Liver (tissue), 3 donors: Measurements from ENCODE around the gene OSCP1.
"Not testable (repeated sequence)": the region's sequence is repeated elsewhere in the genome, so short reads cannot be mapped to it uniquely, and the experiment has no call there.

ENCODE experiments used
- ATF3 ChIP-seq: IDR thresholded peaks from 2 replicates; pipeline ENCODE4 v1.6.1; 2016; ENCODE audit warnings: antibody characterized with exemption
- CTCF ChIP-seq: fragments of 150-350 bp; IDR thresholded peaks from 2 replicates; pipeline ENCODE4 v1.5.1; 2017; ENCODE audit warnings: improper control_type of control experiment, low read depth, low read length; ENCODE audit not compliant: missing input control
- FOXA1 ChIP-seq: IDR thresholded peaks from 2 replicates; pipeline ENCODE4 v1.6.1; 2016; ENCODE audit warnings: antibody characterized with exemption
- JUND ChIP-seq, 2 donors: IDR thresholded peaks; 2 replicates each; pipeline ENCODE4 v1.6.1; 2016; ENCODE audit warnings: antibody characterized with exemption in 2 of 2
- MAX ChIP-seq: IDR thresholded peaks from 2 replicates; pipeline ENCODE4 v1.6.1; 2016; ENCODE audit warnings: antibody characterized with exemption
- RAD21 ChIP-seq, 2 donors: IDR thresholded peaks; 2 replicates each; pipeline ENCODE4 v1.6.1; 2016; ENCODE audit warnings: antibody characterized with exemption in 2 of 2, mild to moderate bottlenecking in 2 of 2
- RXRA ChIP-seq, 2 donors: IDR thresholded peaks; 2 replicates each; pipeline ENCODE4 v1.6.1; 2017 to 2018; ENCODE audit warnings: antibody characterized with exemption in 2 of 2, mild to moderate bottlenecking in 1 of 2
- SP1 ChIP-seq: IDR thresholded peaks from 2 replicates; pipeline ENCODE4 v1.6.1; 2018; ENCODE audit warnings: antibody characterized with exemption, mild to moderate bottlenecking
- TAF1 ChIP-seq: conservative IDR thresholded peaks from 2 replicates; pipeline ENCODE4 v1.6.1; 2016; ENCODE audit warnings: antibody characterized with exemption, mild to moderate bottlenecking
- donor health status: healthy.
- donor health status: healthy.

- not testable (repeated sequence) for TF ChIP-seq JUND (IDR thresholded peaks at IDR 0.05); CTCF; MAX; RAD21 (IDR thresholded peaks at IDR 0.05); RXRA (IDR thresholded peaks at IDR 0.05); TAF1; ATF3; FOXA1; SP1
Measured at GRCh38 chr1:36489258-36490051, 39.2 kb upstream of the OSCP1 start.
